RPMI8226 (cell line): ENCODE measurements around the gene SOX13.
A peak's percentile ranks its signal among the peaks of the same experiment; 100 is the strongest.

Source experiments
- DNase-seq: peaks from one replicate; pipeline ENCODE4 v3.0.0-alpha.2; 2015

The SOX13 gene

GRCh38 chr1:204065174-204065985 lies 7.5 kb upstream of the SOX13 start:
- DNase-seq, result no peak

GRCh38 chr1:204065986-204066300 lies 7.0 kb upstream of the SOX13 start:
- DNase-seq, result no peak

- DNase-seq, result no peak
Observed at GRCh38 chr1:204067935-204068334, 5.0 kb upstream of the SOX13 start.

- DNase-seq, result no peak
Observed at GRCh38 chr1:204069887-204070286, 3.0 kb upstream of the SOX13 start.

- no peak for DNase-seq
Observed at GRCh38 chr1:204070895-204071294, 2.0 kb upstream of the SOX13 start.

- DNase-seq, result no peak
Observed at GRCh38 chr1:204073837-204074273, 940 bp downstream of the SOX13 start.

- DNase-seq, result peak; percentile 41
Observed at GRCh38 chr1:204074274-204075138, 1.6 kb downstream of the SOX13 start.

- DNase-seq, result peak; percentile 39
Observed at GRCh38 chr1:204075139-204075521, 2.2 kb downstream of the SOX13 start.

- DNase-seq, result no peak
Observed at GRCh38 chr1:204075890-204076846, 3.3 kb downstream of the SOX13 start.

GRCh38 chr1:204076891-204077290 lies 4.0 kb downstream of the SOX13 start:
- no peak for DNase-seq

- DNase-seq, result peak; percentile 49
Observed at GRCh38 chr1:204077979-204078696, 5.2 kb downstream of the SOX13 start.

GRCh38 chr1:204079608-204079999 lies 6.7 kb downstream of the SOX13 start:
- DNase-seq, result peak; percentile 42

- DNase-seq, result peak; percentile 73
Observed at GRCh38 chr1:204080163-204080903, 7.4 kb downstream of the SOX13 start.

GRCh38 chr1:204081164-204081790 lies 8.4 kb downstream of the SOX13 start:
- DNase-seq, result no peak

- DNase-seq, result no peak
Observed at GRCh38 chr1:204081791-204082513, 9.0 kb downstream of the SOX13 start.

- DNase-seq, result no peak
Observed at GRCh38 chr1:204083491-204083890, 10.6 kb downstream of the SOX13 start.

- DNase-seq, result peak; percentile 94
Observed at GRCh38 chr1:204084247-204084772, 11.4 kb downstream of the SOX13 start.

GRCh38 chr1:204085876-204086275 lies 13.0 kb downstream of the SOX13 start:
- DNase-seq, result peak; percentile 43

GRCh38 chr1:204087181-204087892 lies 14.4 kb downstream of the SOX13 start:
- peak; percentile 23 for DNase-seq
